GM19397 (cell line): ENCODE data around the gene PGLYRP2.

Experiments
- ATAC-seq: cut with Tn5 transposase; IDR thresholded peaks from one replicate; pipeline ENCODE4 v1.9.1; 2021; ENCODE audit warnings: mild to moderate bottlenecking, moderate library complexity; ENCODE audit not compliant: unreplicated experiment

PGLYRP2 gene

DNA sequence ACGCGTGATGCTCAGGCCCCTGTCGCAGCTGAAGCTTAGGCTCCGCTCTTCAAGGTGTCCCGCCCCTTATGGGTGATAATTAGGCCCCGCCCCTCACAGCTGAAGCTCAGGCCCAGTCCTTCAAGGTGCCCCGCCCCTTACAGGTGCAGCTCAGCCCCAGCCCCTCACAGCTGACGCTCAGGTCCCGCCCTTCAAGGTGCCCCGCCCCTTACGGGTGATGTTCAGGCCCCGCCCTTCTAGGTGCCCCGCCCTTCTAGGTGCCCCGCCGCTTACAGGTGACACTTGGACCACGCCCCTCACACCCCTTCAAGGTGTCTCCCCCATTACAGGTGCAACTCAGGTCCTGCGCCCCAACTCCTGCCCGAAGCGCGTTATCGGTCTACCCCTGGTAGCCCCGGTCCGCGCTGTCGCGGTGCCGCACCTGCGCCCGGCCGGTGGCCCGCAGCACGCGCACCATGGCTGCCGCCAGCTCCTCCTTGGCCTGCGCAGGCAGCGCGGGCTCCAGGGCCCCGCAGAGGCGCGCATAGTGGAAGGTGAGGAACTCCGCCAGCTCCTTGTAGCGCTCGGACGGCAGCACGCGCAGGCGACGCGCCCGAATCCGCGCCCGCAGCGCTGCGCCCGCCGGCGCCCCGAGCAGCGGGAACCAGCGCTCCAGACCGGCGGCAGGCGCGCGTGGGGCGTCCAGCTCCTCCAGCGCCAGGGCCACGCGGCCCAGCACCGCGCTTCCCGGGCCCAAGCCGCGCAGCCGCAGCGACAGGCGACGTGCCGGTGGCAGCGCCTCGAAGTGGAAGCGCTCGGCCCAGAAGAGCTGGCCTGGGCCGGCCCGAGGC, 22.2 kb downstream of the PGLYRP2 start:
- no peak for ATAC-seq

DNA sequence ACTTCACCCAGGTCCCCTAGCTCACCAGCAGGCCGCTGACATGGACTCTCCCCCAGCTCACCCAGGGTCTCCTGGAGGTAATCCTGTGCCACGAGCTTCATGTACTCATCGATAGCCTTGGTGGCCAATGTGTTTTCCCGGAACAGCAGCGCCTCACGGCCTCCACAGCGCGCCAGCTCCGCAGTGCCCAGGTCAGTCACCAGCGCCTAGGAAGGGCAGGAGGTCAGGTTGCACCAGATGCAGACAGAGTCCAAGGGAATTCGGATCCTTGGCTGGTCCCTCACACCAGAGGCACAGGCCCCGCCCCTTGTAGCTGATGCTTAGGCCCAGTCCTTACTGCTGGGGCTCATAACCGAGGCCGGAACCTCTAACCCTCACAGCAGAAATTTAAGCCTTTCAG, 22.9 kb downstream of the PGLYRP2 start:
- ATAC-seq: no peak

DNA sequence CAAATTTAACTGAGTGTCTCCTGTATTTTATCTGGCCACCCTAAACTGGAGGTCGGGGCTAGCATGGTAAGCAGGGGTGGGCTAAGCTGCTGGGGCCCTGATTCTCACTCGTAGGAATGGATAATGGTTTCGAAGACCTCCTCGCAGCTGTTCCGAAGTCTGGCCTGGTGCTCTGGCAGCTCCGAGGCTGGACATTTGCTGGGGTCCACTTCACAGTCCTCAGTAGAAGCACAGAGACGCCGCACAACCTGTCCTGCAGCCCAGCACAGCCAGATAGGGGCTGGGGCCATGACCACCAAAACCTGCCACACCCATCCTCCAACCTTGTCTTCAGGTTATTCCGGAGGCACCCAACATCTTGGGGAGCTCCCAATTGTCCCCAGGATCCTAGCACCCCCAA, 23.3 kb downstream of the PGLYRP2 start:
- no peak for ATAC-seq

DNA sequence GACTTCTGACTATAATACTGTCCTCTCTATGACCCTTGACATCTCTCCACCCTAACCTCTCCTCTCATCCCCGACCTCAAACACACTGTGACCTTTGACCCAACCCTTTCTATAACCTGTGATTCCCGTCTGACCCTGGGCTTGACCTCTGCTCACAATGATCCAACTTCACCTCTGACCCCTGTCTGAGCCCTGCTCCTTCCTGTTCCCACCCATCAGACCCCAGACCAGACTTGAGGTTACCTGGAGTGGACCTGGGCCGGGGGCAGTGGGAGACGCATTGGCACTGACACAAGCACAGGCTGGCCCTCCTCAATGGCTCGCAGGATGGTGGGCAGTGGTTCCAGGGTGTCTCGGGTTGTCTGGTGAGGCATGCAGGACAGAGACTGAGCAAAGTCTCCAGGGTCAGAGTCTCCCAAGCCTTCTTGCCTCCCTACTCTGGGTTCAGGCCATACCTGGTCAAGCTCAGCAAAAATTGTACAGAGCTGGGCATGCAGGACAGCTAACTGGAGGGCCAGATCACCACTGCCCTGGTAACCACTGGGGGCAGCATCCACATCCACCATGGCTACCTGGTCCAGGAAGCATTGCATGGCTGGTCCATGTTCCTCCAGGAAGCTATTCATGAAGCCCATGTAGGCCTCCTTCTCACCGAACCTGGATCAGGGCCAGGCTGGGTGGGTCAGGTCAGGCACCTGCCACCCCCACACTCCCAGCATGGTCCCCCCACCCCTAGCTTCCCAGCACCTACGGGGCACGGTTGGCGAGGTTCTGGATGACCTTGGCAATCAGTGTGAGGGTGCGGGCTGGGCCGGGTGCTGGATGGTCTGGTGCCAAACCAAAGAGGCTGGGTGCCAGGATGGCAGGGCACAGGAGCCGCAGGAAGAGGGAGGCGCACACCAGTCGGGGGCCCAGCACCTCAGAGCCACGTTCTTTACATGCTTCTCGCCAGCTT, 25.1 kb downstream of the PGLYRP2 start:
- ATAC-seq: no peak

DNA sequence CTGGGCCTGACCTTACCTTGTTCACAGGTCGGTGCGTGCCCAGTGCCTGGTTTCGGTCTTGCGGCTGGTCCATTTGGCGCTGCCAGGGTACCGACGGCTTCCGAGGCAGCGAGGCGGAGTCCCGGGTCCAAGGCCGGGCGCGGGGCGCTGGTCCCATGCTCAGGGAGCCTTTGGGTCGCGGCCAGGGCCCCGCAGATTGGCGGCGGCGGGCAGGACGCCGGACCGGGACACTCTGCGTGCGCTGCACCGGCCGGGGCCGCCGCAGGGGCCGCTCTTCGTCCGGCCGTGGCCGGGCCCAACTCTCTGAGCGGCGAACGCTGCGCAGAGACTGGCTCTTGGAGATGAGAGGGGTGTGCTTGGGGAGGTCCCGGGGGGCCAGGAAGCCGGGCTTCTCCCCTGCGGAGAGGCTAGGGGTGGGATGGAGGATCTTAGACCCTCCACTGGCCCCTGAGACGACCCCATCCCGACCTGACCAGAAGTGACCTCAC, 26.2 kb downstream of the PGLYRP2 start:
- no peak for ATAC-seq

DNA sequence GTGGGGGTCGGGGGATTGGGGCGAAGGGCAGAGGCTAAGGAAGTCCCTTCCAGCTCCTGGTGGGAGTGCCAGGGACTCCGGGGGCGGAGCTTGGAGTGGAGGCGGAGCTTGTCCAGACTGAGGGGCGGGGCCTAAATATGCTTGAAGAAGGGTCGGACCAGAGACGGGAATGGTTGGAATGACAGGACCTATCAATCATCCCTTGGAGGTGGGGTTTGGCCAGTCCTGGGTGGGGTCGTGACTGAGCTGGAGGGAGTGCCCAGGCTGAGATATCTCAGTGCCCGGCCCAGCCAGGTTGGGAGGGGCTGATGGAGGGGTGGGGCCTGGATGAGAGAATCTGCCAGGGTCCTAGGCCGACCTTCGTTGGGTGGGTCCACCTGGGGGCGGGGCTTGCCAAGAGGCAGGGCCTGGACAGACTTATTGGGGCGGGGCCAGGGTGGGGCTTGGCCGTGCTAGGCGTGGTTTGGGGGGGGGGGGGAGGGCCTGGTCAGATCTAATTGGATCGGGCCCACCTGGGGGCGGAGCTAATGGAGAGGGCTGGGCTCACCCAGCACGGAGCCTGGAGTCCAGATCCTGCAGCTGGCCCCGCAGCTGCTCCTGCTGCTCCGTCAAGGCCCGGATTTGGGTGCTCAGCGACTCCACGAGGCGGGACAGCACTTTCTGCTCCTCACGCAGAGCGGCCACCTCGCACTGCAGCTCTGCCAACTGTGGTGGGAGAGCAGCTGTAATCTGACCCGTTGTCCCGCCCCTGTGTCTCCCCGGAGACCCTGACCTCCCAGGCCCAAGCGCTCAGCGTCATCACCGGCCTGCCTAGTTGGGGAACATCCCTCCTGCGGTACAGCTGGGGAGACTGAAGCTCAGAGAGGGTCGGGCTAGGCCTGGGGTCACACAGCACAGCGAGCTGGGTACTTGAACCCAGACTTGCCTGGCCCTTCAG, 26.9 kb downstream of the PGLYRP2 start:
- no peak for ATAC-seq

DNA sequence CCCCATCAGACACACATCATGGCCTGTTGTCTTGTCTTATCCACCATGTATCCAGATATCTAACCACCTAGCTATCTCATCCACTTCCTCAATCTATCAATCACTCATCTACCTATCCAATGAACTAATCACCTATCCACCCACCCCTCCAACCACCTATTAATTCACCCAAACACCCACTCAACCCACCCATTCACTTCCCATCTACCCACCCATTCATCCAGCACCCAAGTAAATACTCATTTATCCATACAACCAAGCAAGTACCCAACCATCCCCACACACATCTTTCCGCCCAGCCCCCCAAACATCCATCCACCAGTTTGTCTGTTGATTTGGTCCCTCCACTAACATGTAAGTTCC, 28.8 kb downstream of the PGLYRP2 start:
- ATAC-seq: no peak

DNA sequence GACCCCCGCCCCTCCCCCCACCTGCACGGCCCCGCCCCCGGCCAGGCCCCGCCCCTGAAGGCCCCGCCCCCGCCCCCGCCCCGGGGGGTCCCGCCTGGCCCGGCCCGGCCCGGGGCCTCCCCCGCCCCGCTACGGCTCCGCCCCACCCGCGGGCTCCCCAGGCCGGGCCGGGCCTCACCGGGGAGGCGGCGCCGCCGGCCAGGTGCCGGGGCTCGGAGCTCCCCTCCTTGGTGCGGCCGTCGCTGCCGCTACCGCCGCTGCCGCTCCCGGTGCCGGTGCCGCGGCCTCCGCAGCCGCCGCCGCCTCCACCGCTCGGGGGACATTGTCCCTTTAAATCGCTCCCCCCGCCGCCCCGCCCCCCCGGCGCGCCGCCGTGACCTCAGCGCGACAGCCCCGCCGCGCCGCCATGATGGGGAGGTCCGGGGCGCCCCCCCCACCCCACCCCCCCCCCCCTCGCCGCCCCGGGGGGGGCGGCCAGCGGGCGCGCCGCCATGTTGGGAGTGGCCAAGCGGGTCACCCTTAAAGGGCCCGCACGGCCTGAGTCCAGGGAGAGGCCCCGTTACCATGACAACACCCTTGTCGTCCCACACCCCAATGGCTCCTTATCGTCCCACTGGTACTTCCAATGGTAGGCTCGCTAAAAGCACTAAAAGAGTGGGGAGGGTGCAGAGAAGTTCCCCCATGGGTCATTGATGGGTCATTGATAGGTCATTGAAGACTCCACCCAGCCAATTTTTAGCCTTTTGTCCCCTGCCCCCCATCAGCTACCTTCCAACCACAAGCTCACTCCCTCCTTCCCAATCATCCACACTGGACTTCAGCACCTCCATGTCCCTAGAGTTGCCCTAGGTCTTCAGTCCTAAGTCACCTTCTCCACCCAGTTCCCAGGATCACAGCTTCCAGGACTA, 29.4 kb downstream of the PGLYRP2 start, which contains the start of gene WIZ:
TSS of gene WIZ (minus strand) at position 337 of the 908 bp plus-strand sequence. CDS start 1,649 bp downstream, outside the sequence.
- peak; percentile 63 for ATAC-seq

DNA sequence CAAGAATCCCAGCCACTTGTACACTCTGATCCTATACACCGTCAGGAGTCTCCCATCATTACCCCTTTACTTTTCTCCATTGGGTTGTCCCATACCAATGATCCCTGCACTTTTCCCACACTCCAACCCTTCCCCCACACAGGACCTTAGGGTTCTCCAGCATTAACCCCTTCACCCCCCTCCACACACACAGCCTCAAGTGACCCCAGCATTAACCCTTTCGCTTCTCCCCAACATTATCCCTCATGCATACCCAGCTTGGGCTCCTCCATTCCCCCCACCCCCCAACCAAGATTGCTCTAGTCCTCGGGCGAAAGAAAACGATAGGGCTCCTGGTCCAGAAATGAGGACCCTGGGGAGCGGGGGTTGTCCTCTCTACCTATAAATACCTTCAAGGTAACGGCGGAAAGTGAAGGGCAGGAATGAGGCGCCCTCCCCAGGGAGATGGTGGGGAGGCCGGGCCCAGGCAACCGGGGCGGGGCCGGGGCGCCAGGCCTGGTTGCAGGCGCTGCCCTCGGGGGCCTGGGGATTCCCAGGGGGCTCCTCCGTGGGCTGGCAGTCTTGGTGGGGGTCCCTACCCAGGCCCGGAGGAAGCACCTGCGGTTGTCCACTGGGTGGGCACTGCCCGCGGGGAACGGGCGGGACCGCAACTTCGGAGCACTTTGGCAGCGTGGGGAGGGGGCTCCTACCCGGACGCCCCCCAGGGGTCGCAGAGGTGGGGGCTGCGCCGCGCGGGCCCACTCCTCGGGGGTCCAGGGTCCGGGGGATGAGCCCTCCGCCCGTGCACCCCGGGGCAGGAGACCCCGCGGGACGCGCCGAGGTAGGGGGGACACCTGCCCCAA, 30.3 kb downstream of the PGLYRP2 start:
- peak; percentile 10 for ATAC-seq

DNA sequence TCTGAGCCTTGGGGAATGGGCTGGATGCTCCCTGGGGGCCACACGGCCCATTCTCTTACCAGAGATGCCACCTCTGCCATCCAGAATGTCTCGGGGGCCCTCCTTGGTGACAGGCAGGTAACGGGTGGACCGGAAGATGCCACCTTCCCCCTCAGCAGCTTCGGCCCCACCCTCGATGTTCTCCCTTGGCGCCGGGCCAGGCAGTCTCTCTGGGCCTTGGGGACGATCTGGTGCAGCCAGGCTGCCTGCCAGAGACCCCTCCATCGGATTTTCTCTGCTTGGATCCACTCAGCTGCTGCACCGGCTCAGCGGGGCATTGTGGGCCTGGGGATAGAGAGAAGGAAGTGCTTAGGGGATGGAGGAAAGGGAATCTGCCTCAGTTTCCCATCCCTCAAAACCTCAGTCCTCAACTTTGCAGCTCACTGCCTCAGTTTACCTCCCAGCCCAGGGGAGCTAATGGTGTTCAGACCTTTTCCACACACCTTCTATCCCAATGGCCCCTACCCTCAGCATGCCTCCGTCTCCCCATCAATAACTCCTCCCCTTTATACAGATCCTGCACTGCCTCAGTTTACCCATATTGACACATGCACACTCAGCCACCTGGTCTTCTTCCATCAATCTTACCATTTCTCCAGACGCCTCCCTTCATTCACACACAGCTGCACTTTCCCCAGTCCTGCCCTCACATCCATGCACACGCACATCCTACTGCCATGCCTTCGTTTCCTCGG, 31.1 kb downstream of the PGLYRP2 start:
- no peak for ATAC-seq

DNA sequence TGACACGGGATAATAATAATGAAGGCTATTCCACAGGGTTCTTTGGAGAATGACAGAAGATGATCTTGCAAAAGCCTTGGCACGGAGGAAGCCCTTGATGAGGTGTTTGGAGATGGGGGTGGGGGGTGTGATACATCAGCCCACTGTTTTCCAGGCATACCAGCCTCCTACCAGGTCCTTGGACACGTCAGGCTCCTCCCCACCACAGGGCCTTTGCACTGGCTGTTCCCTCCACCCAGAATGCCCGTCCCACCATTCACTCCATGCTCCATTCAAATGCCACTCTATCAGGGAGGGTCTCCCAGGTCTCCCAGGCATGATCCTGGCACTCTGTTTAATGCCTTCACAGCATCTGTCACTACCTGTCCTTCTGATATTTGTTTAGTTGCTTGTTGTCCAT, 32.2 kb downstream of the PGLYRP2 start:
- ATAC-seq: no peak

DNA sequence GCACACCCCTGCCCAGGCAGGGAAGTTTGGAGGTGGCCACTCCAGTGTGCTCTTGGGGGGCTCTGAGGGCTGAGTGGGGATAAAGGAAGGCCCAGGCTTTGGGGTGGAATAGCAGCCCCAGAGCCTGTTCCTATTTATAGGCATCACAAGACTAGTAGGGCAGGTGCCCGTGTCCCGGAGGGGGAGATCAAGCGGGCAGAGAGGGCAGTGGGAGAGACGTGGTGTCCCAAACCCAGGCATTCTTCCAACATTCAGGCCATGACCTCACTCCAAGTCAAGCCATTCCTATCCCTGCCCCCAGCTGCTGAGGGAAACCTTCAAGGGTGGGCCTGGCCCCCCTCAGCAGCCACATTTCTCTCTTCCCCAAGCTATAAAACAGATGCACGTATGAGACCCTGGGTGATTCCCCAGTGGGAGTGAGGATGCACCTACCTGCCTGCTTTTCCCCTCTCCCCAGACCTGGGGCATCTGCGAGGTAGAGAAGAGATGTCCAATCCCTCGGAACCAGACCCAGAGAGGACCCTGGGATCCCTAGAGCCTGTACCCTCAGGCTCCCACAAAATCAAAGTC, 33.4 kb downstream of the PGLYRP2 start:
- no peak for ATAC-seq

DNA sequence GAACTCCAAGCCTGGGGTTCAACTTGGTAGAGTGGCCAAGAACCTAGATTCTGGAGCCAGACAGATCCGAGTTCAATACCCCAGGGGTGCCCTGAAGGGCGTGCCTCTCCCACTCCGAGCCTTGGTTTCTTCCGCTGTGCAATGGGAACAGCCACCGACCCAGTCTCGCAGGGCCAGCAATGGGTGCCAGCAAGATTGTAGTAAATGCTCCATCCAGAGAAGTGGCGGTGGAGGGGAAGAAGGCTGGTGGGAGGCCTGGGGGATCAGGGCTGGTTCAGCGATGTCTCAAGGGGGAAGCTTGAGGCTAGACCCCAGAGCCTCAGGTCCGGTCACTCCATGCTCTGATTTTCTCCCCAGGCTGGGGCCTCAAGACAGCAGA, 34.1 kb downstream of the PGLYRP2 start:
- ATAC-seq: no peak

DNA sequence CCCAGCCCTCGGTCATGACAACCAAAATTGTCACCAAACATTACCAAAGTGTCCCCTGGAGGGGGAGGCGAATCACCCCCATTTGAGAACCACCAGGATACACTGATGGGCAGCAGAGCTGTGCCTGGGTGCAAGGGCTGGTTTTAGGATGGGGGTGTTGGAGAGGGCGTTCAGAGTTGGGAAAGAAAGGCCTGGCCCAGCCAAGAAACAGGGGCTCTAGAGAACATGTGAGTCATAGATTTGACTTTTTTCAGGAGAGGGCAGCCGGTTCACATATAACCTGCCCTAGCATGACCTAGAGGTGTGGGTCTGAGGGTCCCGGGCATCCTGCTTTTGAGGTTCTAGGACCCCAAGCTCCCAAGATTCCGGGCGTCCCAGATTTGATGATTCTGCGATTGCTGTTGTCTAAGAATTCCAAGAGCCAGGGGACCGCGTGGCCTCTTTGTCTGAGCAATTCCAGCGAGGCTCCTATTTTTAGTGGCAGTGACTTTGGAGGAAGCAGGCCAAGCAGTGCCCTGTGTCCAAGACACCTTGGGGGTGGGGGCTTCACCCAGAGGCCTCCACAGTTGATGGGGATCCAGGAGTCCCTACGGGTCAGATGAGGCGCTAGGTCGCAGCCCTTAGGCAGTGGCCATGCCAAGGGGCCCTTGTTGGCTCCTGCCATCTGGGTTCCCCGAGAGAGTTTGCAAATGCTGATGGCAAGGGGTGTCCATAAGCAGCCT, 34.6 kb downstream of the PGLYRP2 start:
- ATAC-seq: no peak

DNA sequence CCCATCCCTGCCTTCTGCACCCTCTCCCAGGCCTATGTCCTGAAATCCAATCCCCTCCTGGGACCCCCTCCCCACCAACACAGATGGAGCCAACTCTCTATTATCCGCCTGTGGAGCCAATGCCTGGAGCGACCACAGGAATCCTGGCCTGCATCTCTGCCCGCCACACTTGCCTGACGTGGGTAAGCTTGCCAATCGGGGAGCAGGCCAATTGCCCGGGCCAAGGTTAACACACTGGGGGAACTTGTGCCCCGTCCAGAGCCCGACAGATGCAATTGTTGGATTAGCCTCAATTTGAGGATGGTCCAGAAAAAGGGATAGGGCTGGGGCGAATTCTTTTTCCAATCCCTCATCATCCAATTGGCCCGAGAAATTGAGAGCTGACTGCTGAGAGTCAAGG, 35.5 kb downstream of the PGLYRP2 start:
- ATAC-seq: no peak

DNA sequence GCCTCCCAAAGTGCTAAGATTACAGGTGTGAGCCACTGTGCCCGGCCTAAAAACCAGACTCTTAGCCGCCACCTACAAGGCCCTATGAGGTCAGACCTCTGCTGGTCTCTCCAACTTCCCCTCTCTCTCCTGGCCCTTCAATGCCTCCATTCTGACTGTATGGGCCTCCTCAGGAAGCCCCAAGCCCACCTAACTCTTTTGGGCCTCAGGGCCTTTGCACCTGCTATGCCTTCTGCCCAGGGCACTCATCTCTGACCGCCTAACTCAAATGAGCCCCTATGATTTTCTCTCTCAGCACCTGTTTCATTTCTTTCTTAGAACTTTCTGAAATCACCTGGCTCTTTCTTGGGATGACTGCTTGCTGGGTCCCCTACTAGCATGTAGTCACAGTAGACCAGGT, 36.0 kb downstream of the PGLYRP2 start:
- no peak for ATAC-seq
